Activated CD4-positive, alpha-beta T cell treated with anti-CD3 and anti-CD28 coated beads, Interleukin-2, Interleukin-4, amounts not matched to agents 100 ng/mL and 50 ng/mL, durations not matched to agents 16 hours and 8 hours (primary cell): Measurements from ENCODE around the gene GGNBP2.

Experiments
- DNase-seq: peaks from one replicate; pipeline ENCODE4 v3.0.0-alpha.2; 2020; ENCODE audit warnings: low spot score

Gene GGNBP2

GRCh38 chr17:36632916-36633771, 88.4 kb downstream of the GGNBP2 start:
- DNase-seq, result no peak
